Measurements from ENCODE around the gene OVOL1. TPM values are rescaled to one million over a fixed set of nuclear protein-coding genes. Genes with fewer than 3 reads are reported as not detected.

OVOL1 gene
- total and polyA plus RNA-seq, 10 donors = 0.03 to 0.47 (median 0.10) TPM; not detected in 6

DNA sequence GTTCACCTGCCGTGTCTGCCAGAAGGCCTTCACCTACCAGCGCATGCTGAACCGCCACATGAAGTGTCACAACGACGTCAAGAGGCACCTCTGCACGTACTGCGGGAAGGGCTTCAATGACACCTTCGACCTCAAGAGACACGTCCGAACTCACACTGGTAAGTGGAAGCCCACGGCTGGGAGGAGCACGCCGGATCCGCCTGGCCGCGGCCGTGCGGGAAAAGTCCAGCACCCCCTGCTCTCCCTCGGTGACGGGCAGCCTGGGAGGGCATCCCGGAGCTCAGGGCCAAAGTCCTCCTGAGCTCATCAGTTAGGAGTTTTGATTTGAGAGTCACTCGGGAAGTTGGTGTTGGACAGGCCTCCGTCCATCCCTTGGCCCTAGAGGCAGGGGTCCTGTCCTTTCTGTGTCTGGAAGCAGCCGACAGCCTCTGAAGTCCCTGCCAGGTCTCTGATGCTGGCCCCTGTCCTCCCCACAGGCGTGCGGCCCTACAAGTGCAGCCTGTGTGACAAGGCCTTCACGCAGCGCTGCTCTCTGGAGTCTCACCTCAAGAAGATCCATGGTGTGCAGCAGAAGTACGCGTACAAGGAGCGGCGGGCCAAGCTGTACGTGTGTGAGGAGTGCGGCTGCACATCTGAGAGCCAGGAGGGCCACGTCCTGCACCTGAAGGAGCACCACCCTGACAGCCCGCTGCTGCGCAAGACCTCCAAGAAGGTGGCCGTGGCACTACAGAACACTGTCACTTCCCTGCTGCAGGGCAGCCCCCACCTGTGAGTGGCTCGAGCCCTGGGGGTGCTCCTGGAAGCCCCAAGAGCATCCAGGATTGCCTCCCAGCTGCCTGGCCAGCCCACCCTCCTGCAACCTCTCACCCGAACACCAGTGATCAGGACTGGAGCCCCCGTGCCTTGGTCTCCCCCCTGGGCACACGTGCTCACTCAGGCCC, 8.0 kb downstream of the OVOL1 start:
- WGBS, 5 donors = 89 to 93% (median 91%) methylated on average over 29 to 42 of the region's 42 CpGs
- intact Hi-C loops (cut with DNase I; ENCODE audit: low total_unique reads) = no loop called here
- H3K27me3 ChIP-seq (replicated peaks in 1 of 7) = peaks cover 0 to 56% (median 0%) of the 10 kb centered on the region in 7 donors
- H3K4me3 ChIP-seq = no peak overlapping the region
- H3K36me3 ChIP-seq = no peaks in the 10 kb centered on the region
- TF ChIP-seq, protein P1, sequence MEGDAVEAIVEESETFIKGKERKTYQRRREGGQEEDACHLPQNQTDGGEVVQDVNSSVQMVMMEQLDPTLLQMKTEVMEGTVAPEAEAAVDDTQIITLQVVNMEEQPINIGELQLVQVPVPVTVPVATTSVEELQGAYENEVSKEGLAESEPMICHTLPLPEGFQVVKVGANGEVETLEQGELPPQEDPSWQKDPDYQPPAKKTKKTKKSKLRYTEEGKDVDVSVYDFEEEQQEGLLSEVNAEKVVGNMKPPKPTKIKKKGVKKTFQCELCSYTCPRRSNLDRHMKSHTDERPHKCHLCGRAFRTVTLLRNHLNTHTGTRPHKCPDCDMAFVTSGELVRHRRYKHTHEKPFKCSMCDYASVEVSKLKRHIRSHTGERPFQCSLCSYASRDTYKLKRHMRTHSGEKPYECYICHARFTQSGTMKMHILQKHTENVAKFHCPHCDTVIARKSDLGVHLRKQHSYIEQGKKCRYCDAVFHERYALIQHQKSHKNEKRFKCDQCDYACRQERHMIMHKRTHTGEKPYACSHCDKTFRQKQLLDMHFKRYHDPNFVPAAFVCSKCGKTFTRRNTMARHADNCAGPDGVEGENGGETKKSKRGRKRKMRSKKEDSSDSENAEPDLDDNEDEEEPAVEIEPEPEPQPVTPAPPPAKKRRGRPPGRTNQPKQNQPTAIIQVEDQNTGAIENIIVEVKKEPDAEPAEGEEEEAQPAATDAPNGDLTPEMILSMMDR (IDR thresholded peaks at IDR 0.05 in 8 of 11, conservative IDR thresholded peaks at IDR 0.05 in 3 of 11) = no peak
- no peak for TF ChIP-seq POLR2A (IDR thresholded peaks at IDR 0.05)
- no peak for TF ChIP-seq POLR2AphosphoS5 (IDR thresholded peaks at IDR 0.05)
- H3K27ac ChIP-seq = no peak overlapping the region
- no peaks in the 10 kb centered on the region for H3K9me3 ChIP-seq
- no peak for DNase-seq
- peaks cover 0 to 18% (median 12%) of the 10 kb centered on the region in 6 donors for H3K4me1 ChIP-seq

DNA sequence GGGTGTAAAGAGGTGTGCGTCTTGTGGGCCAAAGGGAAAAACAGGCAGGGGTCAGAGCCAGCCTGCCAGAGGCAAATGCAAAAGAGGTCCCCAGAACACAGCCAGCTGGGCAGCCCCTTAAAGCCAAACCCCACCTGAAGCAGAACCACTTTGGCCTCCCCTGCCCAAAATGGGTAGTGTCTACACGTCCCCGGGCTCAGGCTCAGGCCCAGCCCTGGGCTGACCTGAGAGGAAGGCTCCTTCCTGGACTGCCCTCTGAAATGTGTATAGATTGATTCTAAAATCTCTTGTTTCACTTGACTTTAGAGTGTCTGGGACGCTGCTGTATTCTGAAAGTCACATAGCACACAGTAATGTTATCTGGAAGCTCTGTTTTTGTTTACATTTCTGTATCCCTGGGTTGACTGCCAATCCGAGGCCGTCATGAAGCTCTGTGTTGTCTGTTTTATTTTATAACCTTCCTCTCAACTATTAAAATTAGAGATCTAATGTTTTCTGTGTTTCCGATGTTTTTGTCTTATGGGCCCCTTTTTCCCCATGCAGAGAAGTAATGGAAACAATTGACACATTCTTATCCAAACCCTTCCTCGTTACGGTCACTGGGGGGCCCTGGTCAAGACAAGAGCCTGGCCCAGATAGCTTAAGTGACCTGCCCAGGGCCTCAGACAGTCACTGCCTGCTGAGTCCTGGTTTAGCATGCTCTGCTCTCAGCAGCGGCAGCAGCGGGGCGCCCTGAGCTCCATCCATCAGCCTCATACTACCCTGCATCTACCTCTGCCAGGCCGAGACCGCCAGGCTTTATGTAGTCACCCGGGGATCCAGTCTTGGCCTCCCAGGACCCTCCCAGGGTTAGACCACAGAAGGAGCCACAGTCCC, 10.1 kb downstream of the OVOL1 start:
- Histone ChIP-seq H3K36me3 (no peaks in the 10 kb centered on the region), H3K9me3 (no peaks in the 10 kb centered on the region), H3K4me1 (peaks cover 0 to 6% (median 3%) of the 10 kb centered on the region in 6 donors), H3K4me3 (no peak overlapping the region), H3K27ac (no peak overlapping the region), H3K27me3 (replicated peaks in 1 of 7) (peaks cover 0 to 58% (median 11%) of the 10 kb centered on the region in 7 donors)
- DNase-seq = no peak
- TF ChIP-seq POLR2AphosphoS5 (IDR thresholded peaks at IDR 0.05) (no peak), POLR2A (IDR thresholded peaks at IDR 0.05) (no peak)
- TF ChIP-seq, protein P1 (IDR thresholded peaks at IDR 0.05 in 8 of 11, conservative IDR thresholded peaks at IDR 0.05 in 3 of 11) = no peak
- 72 to 91% (median 86%) methylated on average over 12 to 15 of the region's 15 CpGs for WGBS, 5 donors
- intact Hi-C loops (cut with DNase I; ENCODE audit: low total_unique reads) = no loop called here

DNA sequence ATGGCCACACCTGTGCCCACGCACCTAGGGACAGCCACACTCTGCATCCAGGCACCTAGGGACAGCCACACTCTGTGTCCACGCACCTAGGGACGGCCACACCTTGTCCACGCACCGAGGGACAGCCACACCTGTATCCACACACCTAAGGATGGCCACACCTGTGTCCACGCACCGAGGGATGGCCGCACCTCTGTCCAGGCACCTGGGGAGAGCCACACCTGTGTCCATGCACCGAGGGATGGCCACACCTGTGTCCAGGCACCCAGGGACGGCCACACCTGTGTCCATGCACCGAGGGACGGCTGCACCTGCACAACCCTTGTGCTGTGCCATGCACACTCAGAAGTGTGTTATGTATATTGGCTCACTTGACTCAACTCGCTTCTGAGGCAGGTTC, 10.8 kb downstream of the OVOL1 start:
- Histone ChIP-seq H3K36me3 (no peaks in the 10 kb centered on the region), H3K27ac (no peak overlapping the region), H3K4me1 (peaks cover 0 to 2% (median under 1%) of the 10 kb centered on the region in 6 donors), H3K4me3 (no peak overlapping the region), H3K9me3 (no peaks in the 10 kb centered on the region), H3K27me3 (replicated peaks in 1 of 7) (peaks cover 0 to 64% (median 11%) of the 10 kb centered on the region in 7 donors)
- no peak for DNase-seq
- intact Hi-C loops (cut with DNase I; ENCODE audit: low total_unique reads) = no loop called here
- WGBS, 5 donors = 84 to 94% (median 87%) methylated on average over 10 to 13 of the region's 13 CpGs
- no peak for TF ChIP-seq POLR2AphosphoS5 (IDR thresholded peaks at IDR 0.05)
- TF ChIP-seq, protein P1 (IDR thresholded peaks at IDR 0.05 in 8 of 11, conservative IDR thresholded peaks at IDR 0.05 in 3 of 11) = no peak
- no peak for TF ChIP-seq POLR2A (IDR thresholded peaks at IDR 0.05)
